CD4-positive, CD25-positive, alpha-beta regulatory T cell (primary cell): ENCODE results near the gene SLC31A2. TPM values are rescaled to one million over a fixed set of nuclear protein-coding genes. Genes with fewer than 3 reads are reported as not detected.
A peak's percentile ranks its signal among the peaks of the same experiment; 100 is the strongest.

Source experiments
- ATAC-seq, 2 donors: fragments of 150-1000 bp; cut with Tn5 transposase; one replicate each; pipeline ENCODE4 v1.10.0; 2021; ENCODE audit warnings: low read depth in 2 of 2, moderate number of reproducible peaks in 2 of 2, moderate library complexity in 1 of 2
- DNase-seq, 3 donors: peaks; one replicate each; pipeline versions ENCODE4 v3.0.0 to v3.0.0-alpha.2; 2012 to 2022; ENCODE audit warnings: mixed read lengths in 1 of 3
- H3K27ac ChIP-seq: one replicate; pipeline ENCODE4 v1.7.0; 2013; ENCODE audit warnings: mild to moderate bottlenecking, low read length; ENCODE audit not compliant: insufficient read depth, poor library complexity, severe bottlenecking
- H3K27me3 ChIP-seq: one replicate; pipeline ENCODE4 v1.7.0; 2013; ENCODE audit warnings: low read length; ENCODE audit not compliant: control insufficient read depth, insufficient read depth
- H3K36me3 ChIP-seq: one replicate; pipeline ENCODE4 v1.7.0; 2013; ENCODE audit warnings: mild to moderate bottlenecking, low read length, moderate library complexity; ENCODE audit not compliant: control insufficient read depth, insufficient read depth
- H3K4me1 ChIP-seq: 2 replicates; pipeline ENCODE4 v1.7.0; 2013; ENCODE audit warnings: mild to moderate bottlenecking, low read length; ENCODE audit not compliant: insufficient read depth, control insufficient read depth, poor library complexity, severe bottlenecking
- H3K4me3 ChIP-seq: one replicate; pipeline ENCODE4 v1.7.0; 2013; ENCODE audit warnings: low read depth, mild to moderate bottlenecking, low read length, moderate library complexity
- H3K9me3 ChIP-seq, 2 experiments: 1 replicate in 1 of 2; 2 replicates in 1 of 2; pipeline ENCODE4 v1.7.0; 2013; ENCODE audit warnings: low read length in 2 of 2, mild to moderate bottlenecking in 1 of 2, moderate library complexity in 1 of 2; ENCODE audit not compliant: control insufficient read depth in 2 of 2
- H3K27ac Mint-ChIP-seq, 3 donors: one replicate each; pipeline ENCODE4 v1.8.0; 2020 to 2022; ENCODE audit warnings: mild to moderate bottlenecking in 3 of 3, mixed read lengths in 3 of 3, moderate library complexity in 2 of 3
- H3K27me3 Mint-ChIP-seq: one replicate; pipeline ENCODE4 v1.8.0; 2022; ENCODE audit warnings: mild to moderate bottlenecking, mixed read lengths
- H3K36me3 Mint-ChIP-seq: one replicate; pipeline ENCODE4 v1.8.0; 2020; ENCODE audit warnings: mixed read lengths
- H3K4me1 Mint-ChIP-seq, 4 donors: one replicate each; pipeline ENCODE4 v1.8.0; 2020 to 2022; ENCODE audit warnings: mixed read lengths in 4 of 4, mild to moderate bottlenecking in 1 of 4
- H3K4me3 Mint-ChIP-seq, 4 donors: one replicate each; pipeline ENCODE4 v1.8.0; 2020 to 2022; ENCODE audit warnings: mild to moderate bottlenecking in 4 of 4, mixed read lengths in 4 of 4, moderate library complexity in 3 of 4
- H3K9me3 Mint-ChIP-seq, 7 donors: one replicate each; pipeline ENCODE4 v1.8.0; 2020 to 2022; ENCODE audit warnings: mixed read lengths in 7 of 7, mild to moderate bottlenecking in 3 of 7, moderate library complexity in 2 of 7
- polyA plus RNA-seq, 4 donors: library from polyadenylated mRNA; unstranded; fragments of 300-500 nt; fragmentation: Illumina TruSeq; gene quantifications; one replicate each; pipeline ENCODE4 v1.2.3, GENCODE V29; 2021
- total RNA-seq: library from RNA; stranded (reverse); gene quantifications from one replicate; pipeline ENCODE4 v1.2.3, GENCODE V29; 2022

SLC31A2 gene
- total and polyA plus RNA-seq, 5 donors from 2014 or later = 3.0 to 4.0 (median 3.3) TPM

DNA sequence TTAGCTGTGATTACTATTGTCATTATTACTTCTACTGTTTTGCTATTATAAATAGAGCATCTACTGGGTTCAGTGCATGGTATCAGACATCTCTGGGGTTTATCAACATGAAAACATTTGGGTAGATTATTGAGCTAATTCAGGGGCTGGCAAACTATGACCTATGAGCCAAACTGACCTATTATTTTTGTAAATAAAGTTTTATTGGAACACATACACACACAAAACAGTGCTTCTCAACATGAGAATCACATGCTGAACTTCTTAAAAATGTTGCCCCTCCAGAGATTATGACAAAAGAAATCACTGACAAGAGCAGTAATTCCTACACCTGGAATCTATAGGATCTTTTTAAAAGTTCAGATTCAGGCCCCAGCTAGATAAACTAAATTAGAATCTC, 30.4 kb downstream of the SLC31A2 start:
- Mint-ChIP-seq H3K27me3 (no peaks in the 10 kb centered on the region), H3K36me3 (peaks cover 76% of the 10 kb centered on the region), H3K9me3 (no peaks in the 10 kb centered on the region), H3K27ac (no peak overlapping the region), H3K4me1 (peaks cover 0 to 3% (median 0%) of the 10 kb centered on the region in 4 donors), H3K4me3 (no peak overlapping the region)
- Histone ChIP-seq H3K4me3 (no peak overlapping the region), H3K36me3 (peaks cover 96% of the 10 kb centered on the region), H3K9me3 (no peaks in the 10 kb centered on the region), H3K4me1 (no peaks in the 10 kb centered on the region), H3K27me3 (no peaks in the 10 kb centered on the region), H3K27ac (no peak overlapping the region)
- ATAC-seq = no peak
- DNase-seq = no peak

GRCh38 chr9:113183956-113184488, 33.2 kb downstream of the SLC31A2 start:
- Histone ChIP-seq H3K27me3 (no peaks in the 10 kb centered on the region), H3K36me3 (peaks cover 95% of the 10 kb centered on the region), H3K9me3 (no peaks in the 10 kb centered on the region), H3K27ac (no peak overlapping the region), H3K4me3 (no peak overlapping the region), H3K4me1 (no peaks in the 10 kb centered on the region)
- no peaks in the 10 kb centered on the region for H3K27me3 Mint-ChIP-seq
- H3K36me3 Mint-ChIP-seq = peaks cover 76% of the 10 kb centered on the region
- no peak for DNase-seq
- no peak for ATAC-seq
- H3K4me3 Mint-ChIP-seq = no peak overlapping the region
- peak overlapping the region in 1 of 3 donors; percentile 59 for H3K27ac Mint-ChIP-seq
- H3K4me1 Mint-ChIP-seq = peaks cover 0 to 3% (median 0%) of the 10 kb centered on the region in 4 donors
- no peaks in the 10 kb centered on the region for H3K9me3 Mint-ChIP-seq

- Histone ChIP-seq H3K36me3 (peaks cover 92% of the 10 kb centered on the region), H3K4me3 (no peak overlapping the region), H3K27ac (no peak overlapping the region), H3K9me3 (no peaks in the 10 kb centered on the region), H3K27me3 (no peaks in the 10 kb centered on the region), H3K4me1 (no peaks in the 10 kb centered on the region)
- H3K9me3 Mint-ChIP-seq = no peaks in the 10 kb centered on the region
- DNase-seq = no peak
- ATAC-seq = no peak
- peaks cover 0 to 3% (median 0%) of the 10 kb centered on the region in 4 donors for H3K4me1 Mint-ChIP-seq
- peaks cover 76% of the 10 kb centered on the region for H3K36me3 Mint-ChIP-seq
- H3K4me3 Mint-ChIP-seq = no peak overlapping the region
- no peaks in the 10 kb centered on the region for H3K27me3 Mint-ChIP-seq
- peak overlapping the region in 1 of 3 donors; percentile 59 for H3K27ac Mint-ChIP-seq
Measured at GRCh38 chr9:113184539-113184938, 33.7 kb downstream of the SLC31A2 start.

- no peaks in the 10 kb centered on the region for H3K4me1 ChIP-seq
- peaks cover 90% of the 10 kb centered on the region for H3K36me3 ChIP-seq
- H3K9me3 Mint-ChIP-seq = no peaks in the 10 kb centered on the region
- no peak overlapping the region for H3K4me3 ChIP-seq
- no peak overlapping the region for H3K4me3 Mint-ChIP-seq
- peaks cover 0 to 3% (median 0%) of the 10 kb centered on the region in 4 donors for H3K4me1 Mint-ChIP-seq
- ATAC-seq (no peak), DNase-seq (no peak)
- no peaks in the 10 kb centered on the region for H3K9me3 ChIP-seq
- H3K27ac ChIP-seq = no peak overlapping the region
- H3K27me3 ChIP-seq = no peaks in the 10 kb centered on the region
- peaks cover 80% of the 10 kb centered on the region for H3K36me3 Mint-ChIP-seq
- peak overlapping the region in 1 of 3 donors; percentile 57 for H3K27ac Mint-ChIP-seq
- no peaks in the 10 kb centered on the region for H3K27me3 Mint-ChIP-seq
Measured at GRCh38 chr9:113185271-113185670, 34.5 kb downstream of the SLC31A2 start.

DNA sequence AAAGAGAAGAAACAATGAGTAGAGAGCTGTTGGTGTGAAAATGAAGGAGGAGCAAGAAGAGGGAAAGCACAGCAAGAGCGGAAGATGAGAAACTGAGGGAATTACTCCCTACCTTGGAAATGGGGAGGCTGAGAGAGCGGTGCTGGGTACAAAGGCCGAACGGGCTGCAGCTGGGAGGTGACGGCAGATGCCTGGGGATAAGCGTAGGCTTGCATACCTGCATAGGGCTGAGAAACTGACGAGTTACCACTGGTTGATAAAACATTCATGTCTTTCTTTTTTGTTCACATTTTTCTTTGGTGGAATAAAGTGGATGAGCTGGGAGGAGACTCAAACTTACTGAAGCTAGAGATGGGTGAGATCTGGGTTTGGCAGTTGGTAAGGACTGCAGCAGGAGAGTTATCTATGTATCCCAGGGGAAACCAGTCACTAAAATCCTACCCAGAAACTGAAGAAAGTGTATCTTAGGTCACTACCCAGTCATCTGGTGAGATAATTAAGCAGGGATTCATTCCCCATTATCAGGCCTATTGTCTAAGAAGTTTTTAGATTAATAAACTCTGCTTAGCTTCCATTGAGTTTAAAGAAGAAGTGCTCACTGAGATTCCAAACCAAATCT, 35.4 kb downstream of the SLC31A2 start:
- H3K36me3 Mint-ChIP-seq = peaks cover 78% of the 10 kb centered on the region
- no peaks in the 10 kb centered on the region for H3K9me3 ChIP-seq
- H3K4me1 ChIP-seq = no peaks in the 10 kb centered on the region
- H3K27me3 Mint-ChIP-seq = no peaks in the 10 kb centered on the region
- no peak overlapping the region for H3K4me3 Mint-ChIP-seq
- H3K4me1 Mint-ChIP-seq = peaks cover 0 to 3% (median 0%) of the 10 kb centered on the region in 4 donors
- H3K27ac Mint-ChIP-seq = no peak overlapping the region
- H3K4me3 ChIP-seq = no peak overlapping the region
- peaks cover 86% of the 10 kb centered on the region for H3K36me3 ChIP-seq
- no peaks in the 10 kb centered on the region for H3K27me3 ChIP-seq
- no peak overlapping the region for H3K27ac ChIP-seq
- DNase-seq = no peak
- H3K9me3 Mint-ChIP-seq = no peaks in the 10 kb centered on the region
- ATAC-seq = no peak

DNA sequence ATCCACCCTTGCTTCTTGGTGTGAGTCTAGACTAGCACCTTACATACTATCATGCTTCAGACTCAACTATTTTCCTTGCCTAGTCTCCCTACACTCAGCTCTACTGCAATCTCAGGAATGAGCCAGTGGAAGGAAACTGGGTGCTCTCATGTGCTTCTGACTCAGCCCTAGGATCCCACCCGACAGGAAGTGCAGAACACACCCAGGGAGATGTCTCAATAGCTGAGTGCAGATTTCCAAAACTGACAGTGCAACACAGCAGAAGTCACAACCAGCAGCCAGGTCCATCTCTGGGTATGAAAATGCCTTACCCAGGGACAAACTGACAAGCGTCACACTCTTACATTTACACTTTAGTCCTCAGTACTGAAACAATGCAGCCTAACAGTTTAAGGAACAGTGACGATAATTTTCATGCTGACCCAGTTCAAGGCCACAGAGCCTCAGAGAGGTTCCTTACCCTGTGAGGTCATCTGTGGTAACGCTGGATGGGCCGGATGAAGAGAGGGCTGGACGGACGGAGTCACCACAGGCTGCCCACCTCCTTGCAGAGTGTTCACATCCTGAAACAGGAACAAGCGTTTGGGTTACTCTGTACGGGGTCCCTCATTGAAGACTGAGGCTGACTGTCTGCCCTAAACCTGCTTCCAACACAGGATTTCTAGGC, 37.3 kb downstream of the SLC31A2 start:
- DNase-seq = peak in 1 of 3 donors; percentile 32
- no peaks in the 10 kb centered on the region for H3K27me3 ChIP-seq
- H3K27ac ChIP-seq = no peak overlapping the region

DNA sequence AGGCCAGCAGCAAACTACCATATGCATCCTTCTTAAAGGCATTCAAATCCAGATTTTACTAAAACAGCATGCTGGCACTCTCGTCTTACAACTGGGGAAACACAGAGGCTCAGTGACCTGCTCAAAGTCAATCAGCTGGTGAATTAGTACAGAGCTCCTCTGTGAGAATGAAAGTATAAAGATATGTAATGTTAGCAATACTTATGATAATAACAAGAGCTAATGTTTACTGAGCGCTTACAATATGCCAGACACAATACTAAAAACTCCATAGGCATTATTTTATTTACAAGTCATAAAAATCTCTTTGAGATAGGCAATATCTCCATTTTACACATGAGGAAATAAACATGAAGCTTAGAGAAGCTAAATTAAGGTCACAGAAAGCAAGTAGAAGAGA, 41.6 kb downstream of the SLC31A2 start:
- no peaks in the 10 kb centered on the region for H3K27me3 ChIP-seq
- DNase-seq (no peak), ATAC-seq (no peak)
- Mint-ChIP-seq H3K4me3 (no peak overlapping the region), H3K4me1 (peaks cover 0 to 8% (median 2%) of the 10 kb centered on the region in 4 donors), H3K27ac (peak overlapping the region in 1 of 3 donors; percentile 23), H3K27me3 (no peaks in the 10 kb centered on the region), H3K9me3 (no peaks in the 10 kb centered on the region), H3K36me3 (peaks cover 47% of the 10 kb centered on the region)
- H3K9me3 ChIP-seq = no peaks in the 10 kb centered on the region
- H3K36me3 ChIP-seq = peaks cover 67% of the 10 kb centered on the region
- no peak overlapping the region for H3K27ac ChIP-seq
- no peaks in the 10 kb centered on the region for H3K4me1 ChIP-seq
- H3K4me3 ChIP-seq = no peak overlapping the region

More for the DNA sequence above, 37.3 kb downstream of the SLC31A2 start:
- Mint-ChIP-seq H3K4me3 (no peak overlapping the region), H3K9me3 (no peaks in the 10 kb centered on the region), H3K27ac (peak overlapping the region in 1 of 3 donors; percentile 72), H3K27me3 (no peaks in the 10 kb centered on the region), H3K4me1 (peaks cover 0 to 5% (median 0%) of the 10 kb centered on the region in 4 donors), H3K36me3 (peaks cover 68% of the 10 kb centered on the region)
- Histone ChIP-seq H3K9me3 (no peaks in the 10 kb centered on the region), H3K4me1 (no peaks in the 10 kb centered on the region), H3K4me3 (no peak overlapping the region), H3K36me3 (peaks cover 83% of the 10 kb centered on the region)
- peak in 1 of 2 donors; percentile 18 for ATAC-seq
